ENCODE measurements around the gene PCNX1. TPM values are rescaled to one million over a fixed set of nuclear protein-coding genes. Genes with fewer than 3 reads are reported as not detected.
A peak's percentile ranks its signal among the peaks of the same experiment; 100 is the strongest.
"Not testable (repeated sequence)": the region's sequence is repeated elsewhere in the genome, so short reads cannot be mapped to it uniquely, and the experiment has no call there.

The PCNX1 gene
- total RNA-seq, 2 experiments from 2014 or later, result 64.4 to 69.2 TPM

GRCh38 chr14:71138448-71139293 lies 231.4 kb downstream of the PCNX1 start:
- Mint-ChIP-seq H3K36me3 (peaks cover under 1% of the 10 kb centered on the region), H3K27me3 (no peaks in the 10 kb centered on the region), H3K27ac (no peak overlapping the region), H3K4me3 (no peak overlapping the region), H3K4me1 (peaks cover 38% of the 10 kb centered on the region), H3K9me3 (ENCODE audit: low read depth) (no peaks in the 10 kb centered on the region)
- CTCF ChIA-PET, result interaction anchor here (0.6 to 10.3 kb wide), 19 partner anchors 23 to 717 kb away, joined by 3 to 101 read pairs (median 4); partner anchors contain the start of gene SIPA1L1
- DNase-seq (peak; percentile 67), ATAC-seq (peak; percentile 24)

- Mint-ChIP-seq H3K4me3 (no peak overlapping the region), H3K27ac (no peak overlapping the region), H3K4me1 (peaks cover 44% of the 10 kb centered on the region), H3K36me3 (peaks cover 2% of the 10 kb centered on the region), H3K9me3 (ENCODE audit: low read depth) (no peaks in the 10 kb centered on the region), H3K27me3 (no peaks in the 10 kb centered on the region)
- CTCF ChIA-PET, result interaction anchor here (1.0 to 10.3 kb wide), 13 partner anchors 25 to 716 kb away, joined by 3 to 101 read pairs (median 4); partner anchors contain the start of gene SIPA1L1
- ATAC-seq (no peak), DNase-seq (no peak)
Observed at GRCh38 chr14:71139294-71139946, 232.2 kb downstream of the PCNX1 start.

GRCh38 chr14:71140157-71140556 lies 232.9 kb downstream of the PCNX1 start:
- H3K4me3 Mint-ChIP-seq, result no peak overlapping the region
- no peak overlapping the region for H3K27ac Mint-ChIP-seq
- CTCF ChIA-PET, result interaction anchor here (0.8 to 10.3 kb wide), 7 partner anchors 182 to 716 kb away, joined by 3 to 101 read pairs (median 5); no protein-coding TSS in a partner anchor
- DNase-seq (no peak), ATAC-seq (no peak)
- no peaks in the 10 kb centered on the region for H3K27me3 Mint-ChIP-seq
- peaks cover 44% of the 10 kb centered on the region for H3K4me1 Mint-ChIP-seq
- peaks cover 6% of the 10 kb centered on the region for H3K36me3 Mint-ChIP-seq
- no peaks in the 10 kb centered on the region for H3K9me3 Mint-ChIP-seq (ENCODE audit: low read depth)

- DNase-seq, result peak; percentile 48
- ATAC-seq, result no peak
- H3K36me3 Mint-ChIP-seq, result peaks cover 11% of the 10 kb centered on the region
- H3K27me3 Mint-ChIP-seq, result no peaks in the 10 kb centered on the region
- H3K9me3 Mint-ChIP-seq (ENCODE audit: low read depth), result no peaks in the 10 kb centered on the region
- no peak overlapping the region for H3K4me3 Mint-ChIP-seq
- H3K27ac Mint-ChIP-seq, result peak overlapping the region; percentile 96
- CTCF ChIA-PET, result interaction anchor here (1.1 to 10.3 kb wide), 10 partner anchors 10 to 714 kb away, joined by 3 to 101 read pairs (median 5); no protein-coding TSS in a partner anchor
- peaks cover 46% of the 10 kb centered on the region for H3K4me1 Mint-ChIP-seq
Observed at GRCh38 chr14:71141701-71142374, 234.6 kb downstream of the PCNX1 start.

- H3K9me3 Mint-ChIP-seq (ENCODE audit: low read depth), result no peaks in the 10 kb centered on the region
- ATAC-seq, result peak; percentile 65
- CTCF ChIA-PET, result interaction anchor here (1.1 to 10.3 kb wide), 11 partner anchors 10 to 713 kb away, joined by 3 to 101 read pairs (median 5); no protein-coding TSS in a partner anchor
- peak overlapping the region; percentile 96 for H3K27ac Mint-ChIP-seq
- DNase-seq, result peak; percentile 83
- H3K4me1 Mint-ChIP-seq, result peaks cover 46% of the 10 kb centered on the region
- peak overlapping the region; percentile 52 for H3K4me3 Mint-ChIP-seq
- no peaks in the 10 kb centered on the region for H3K27me3 Mint-ChIP-seq
- peaks cover 11% of the 10 kb centered on the region for H3K36me3 Mint-ChIP-seq
Observed at GRCh38 chr14:71142375-71143038, 235.2 kb downstream of the PCNX1 start.

- Mint-ChIP-seq H3K9me3 (ENCODE audit: low read depth) (no peaks in the 10 kb centered on the region), H3K4me1 (peaks cover 44% of the 10 kb centered on the region), H3K36me3 (peaks cover 11% of the 10 kb centered on the region), H3K27ac (peak overlapping the region; percentile 96), H3K27me3 (no peaks in the 10 kb centered on the region), H3K4me3 (peak overlapping the region; percentile 52)
- DNase-seq (peak; percentile 92), ATAC-seq (peak; percentile 82)
- CTCF ChIA-PET, result interaction anchor here (1.2 to 10.3 kb wide), 8 partner anchors 10 to 608 kb away, joined by 3 to 101 read pairs (median 11); no protein-coding TSS in a partner anchor
Observed at GRCh38 chr14:71143381-71144290, 236.4 kb downstream of the PCNX1 start.

GRCh38 chr14:71147335-71147734 lies 240.1 kb downstream of the PCNX1 start:
- H3K4me1 Mint-ChIP-seq, result peaks cover 33% of the 10 kb centered on the region
- peaks cover 15% of the 10 kb centered on the region for H3K9me3 Mint-ChIP-seq (ENCODE audit: low read depth)
- H3K36me3 Mint-ChIP-seq, result peaks cover 34% of the 10 kb centered on the region
- H3K4me3 Mint-ChIP-seq, H3K27ac Mint-ChIP-seq, H3K27me3 Mint-ChIP-seq, CTCF ChIA-PET, ATAC-seq, DNase-seq: not testable (repeated sequence)

- H3K4me1 Mint-ChIP-seq, result peaks cover 20% of the 10 kb centered on the region
- no peak overlapping the region for H3K27ac Mint-ChIP-seq
- CTCF ChIA-PET, result no interaction called here
Observed at GRCh38 chr14:71148627-71149026, 241.4 kb downstream of the PCNX1 start.

GRCh38 chr14:71150737-71151136 lies 243.5 kb downstream of the PCNX1 start:
- ATAC-seq, result no peak
- H3K4me3 Mint-ChIP-seq, result no peak overlapping the region
- no peak for DNase-seq
- H3K9me3 Mint-ChIP-seq (ENCODE audit: low read depth), result peaks cover 21% of the 10 kb centered on the region
- H3K27me3 Mint-ChIP-seq, result peaks cover 6% of the 10 kb centered on the region
- H3K4me1 Mint-ChIP-seq, result peaks cover 12% of the 10 kb centered on the region
- H3K36me3 Mint-ChIP-seq, result peaks cover 26% of the 10 kb centered on the region
- H3K27ac Mint-ChIP-seq, result no peak overlapping the region
- CTCF ChIA-PET, result no interaction called here

More at GRCh38 chr14:71148627-71149026, 241.4 kb downstream of the PCNX1 start:
- H3K4me3 Mint-ChIP-seq, result no peak overlapping the region
- H3K36me3 Mint-ChIP-seq, result peaks cover 36% of the 10 kb centered on the region
- ATAC-seq (no peak), DNase-seq (no peak)
- H3K27me3 Mint-ChIP-seq, result no peaks in the 10 kb centered on the region
- peaks cover 17% of the 10 kb centered on the region for H3K9me3 Mint-ChIP-seq (ENCODE audit: low read depth)

- no peak overlapping the region for H3K27ac Mint-ChIP-seq
- no peak overlapping the region for H3K4me3 Mint-ChIP-seq
- peaks cover 7% of the 10 kb centered on the region for H3K27me3 Mint-ChIP-seq
- H3K36me3 Mint-ChIP-seq, result peaks cover 22% of the 10 kb centered on the region
- no peak for DNase-seq
- no peak for ATAC-seq
- H3K4me1 Mint-ChIP-seq, result no peaks in the 10 kb centered on the region
- CTCF ChIA-PET, result no interaction called here
- H3K9me3 Mint-ChIP-seq (ENCODE audit: low read depth), result peaks cover 17% of the 10 kb centered on the region
Observed at GRCh38 chr14:71155743-71156142, 248.5 kb downstream of the PCNX1 start.

- peaks cover 24% of the 10 kb centered on the region for H3K4me1 Mint-ChIP-seq
- no peak overlapping the region for H3K4me3 Mint-ChIP-seq
- H3K27ac Mint-ChIP-seq, result no peak overlapping the region
- CTCF ChIA-PET, result interaction anchor here (1.0 to 2.0 kb wide), 3 partner anchors 10 to 25 kb away, joined by 3 to 9 read pairs (median 3); no protein-coding TSS in a partner anchor
- peaks cover 17% of the 10 kb centered on the region for H3K36me3 Mint-ChIP-seq
- ATAC-seq, result no peak
- H3K27me3 Mint-ChIP-seq, result peaks cover 12% of the 10 kb centered on the region
- no peak for DNase-seq
- peaks cover 3% of the 10 kb centered on the region for H3K9me3 Mint-ChIP-seq (ENCODE audit: low read depth)
Observed at GRCh38 chr14:71163050-71163841, 256.0 kb downstream of the PCNX1 start.
